ENCODE results near the gene NEDD4L. TPM values are rescaled to one million over a fixed set of nuclear protein-coding genes. Genes with fewer than 3 reads are reported as not detected.

Gene NEDD4L
- total RNA-seq, 1 experiment from 2014 or later: 42.9 TPM

- H3K27me3 ChIP-seq (ENCODE audit: control insufficient read depth, insufficient read depth, low read length): no peaks in the 10 kb centered on the region
- POLR2A ChIA-PET: interaction anchor here (0.7 kb wide), 1 partner anchor 14 kb away, joined by 21 read pairs; no protein-coding TSS in a partner anchor
- in situ Hi-C loops (cut with HindIII; ENCODE audit: low pct_unique_long_range_greater_than_20kb, low sequenced_read_pairs): no loop called here
- no TSS peak for BruUV-seq (replicated peaks)
- no peak overlapping the region for H3K27ac ChIP-seq (ENCODE audit: low read length)
- H3K9me3 ChIP-seq (ENCODE audit: control insufficient read depth, insufficient read depth, low read depth, low read length): no peaks in the 10 kb centered on the region
- intact Hi-C loops (cut with micrococcal nuclease; ENCODE audit: unreplicated experiment): no loop called here
- H3K4me3 ChIP-seq (ENCODE audit: low read depth in 2 of 2, low read length in 2 of 2): no peak overlapping the region
- CTCF ChIA-PET: no interaction called here
- DNase-seq (ENCODE audit: low read depth, low spot score) (no peak), ATAC-seq (no peak)
- no peaks in the 10 kb centered on the region for H3K4me1 ChIP-seq (ENCODE audit: control insufficient read depth, insufficient read depth, low read length)
- TF ChIP-seq POLR2AphosphoS5 (IDR thresholded peaks at IDR 0.05; ENCODE audit: low read depth, low read length) (no peak), REST (IDR thresholded peaks at IDR 0.05; ENCODE audit: insufficient read depth in 1 of 2, low read depth in 2 of 2, low read length in 1 of 2) (no peak), TCF7L2 (IDR thresholded peaks at IDR 0.05; ENCODE audit: low read depth, low read length) (no peak), CTCF (IDR thresholded peaks at IDR 0.05) (no peak)
- H3K36me3 ChIP-seq (ENCODE audit: control insufficient read depth, insufficient read depth, low read length): no peaks in the 10 kb centered on the region
Observed at GRCh38 chr18:58348517-58348916, 304.5 kb downstream of the NEDD4L start.

- Histone ChIP-seq H3K9me3 (ENCODE audit: control insufficient read depth, insufficient read depth, low read depth, low read length) (no peaks in the 10 kb centered on the region), H3K27ac (ENCODE audit: low read length) (no peak overlapping the region), H3K27me3 (ENCODE audit: control insufficient read depth, insufficient read depth, low read length) (no peaks in the 10 kb centered on the region), H3K4me1 (ENCODE audit: control insufficient read depth, insufficient read depth, low read length) (no peaks in the 10 kb centered on the region), H3K4me3 (ENCODE audit: low read depth in 2 of 2, low read length in 2 of 2) (no peak overlapping the region), H3K36me3 (ENCODE audit: control insufficient read depth, insufficient read depth, low read length) (no peaks in the 10 kb centered on the region; the same call in 1 of the 2 replicates)
- no TSS peak for BruUV-seq (replicated peaks)
- CTCF ChIA-PET: no interaction called here
- in situ Hi-C loops (cut with HindIII; ENCODE audit: low pct_unique_long_range_greater_than_20kb, low sequenced_read_pairs) (no loop called here), intact Hi-C loops (cut with micrococcal nuclease; ENCODE audit: unreplicated experiment) (no loop called here)
- POLR2A ChIA-PET: interaction anchor here (0.7 kb wide), 1 partner anchor 14 kb away, joined by 21 read pairs; no protein-coding TSS in a partner anchor
- no peak for DNase-seq (ENCODE audit: low read depth, low spot score)
- no peak for TF ChIP-seq SIN3A (IDR thresholded peaks at IDR 0.05; ENCODE audit: borderline replicate concordance, insufficient read depth, low read depth, low read length)
- no peak for TF ChIP-seq REST (IDR thresholded peaks at IDR 0.05; ENCODE audit: insufficient read depth in 1 of 2, low read depth in 2 of 2, low read length in 1 of 2)
- no peak for TF ChIP-seq CTCF (IDR thresholded peaks at IDR 0.05)
- no peak for TF ChIP-seq POLR2AphosphoS5 (IDR thresholded peaks at IDR 0.05; ENCODE audit: low read depth, low read length)
- no peak for TF ChIP-seq TCF7L2 (IDR thresholded peaks at IDR 0.05; ENCODE audit: low read depth, low read length)
- no peak for ATAC-seq
Observed at GRCh38 chr18:58348951-58349350, 304.9 kb downstream of the NEDD4L start.
